ENCODE results near the gene MSI2.

The MSI2 gene

DNA sequence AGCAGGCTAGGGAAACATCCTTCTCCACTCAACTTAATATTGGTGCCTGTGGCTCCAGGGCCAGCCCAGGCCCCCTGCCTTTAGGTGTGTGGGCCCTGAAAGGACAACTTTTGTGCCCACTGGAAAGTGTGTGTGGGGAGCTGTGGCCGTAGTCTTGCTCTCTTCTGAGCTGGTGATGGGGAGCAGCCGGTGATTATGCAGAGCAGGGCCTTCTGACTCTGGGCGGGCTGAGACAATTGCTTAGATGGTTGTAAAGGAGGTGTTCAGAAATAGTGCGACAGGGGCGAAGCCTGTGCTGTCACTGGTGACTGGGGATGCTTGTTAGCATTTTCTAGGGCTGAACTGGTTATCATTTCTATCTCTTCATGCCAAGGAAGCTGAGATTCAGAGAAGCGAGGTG is 62.6 kb downstream of the MSI2 start:
- Histone ChIP-seq H3K9ac (ENCODE audit: insufficient read length, low read depth) (no peak overlapping the region), H3K4me1 (ENCODE audit: insufficient read depth, insufficient read length) (peaks cover 7% of the 10 kb centered on the region), H3K36me3 (ENCODE audit: insufficient read depth, insufficient read length, low read length) (peaks cover 21% of the 10 kb centered on the region), H3K9me3 (ENCODE audit: insufficient read depth, low read length) (no peaks in the 10 kb centered on the region), H3K27me3 (ENCODE audit: insufficient read depth, insufficient read length) (no peaks in the 10 kb centered on the region), H3K4me3 (ENCODE audit: insufficient read length, low read depth) (no peak overlapping the region)
- no peak for DNase-seq (ENCODE audit: low read depth, low spot score)
- TF ChIP-seq SUZ12 (IDR thresholded peaks at IDR 0.05; ENCODE audit: extremely low read depth, insufficient read depth, insufficient read length) (no peak), YY1 (IDR thresholded peaks at IDR 0.05; ENCODE audit: insufficient read depth, insufficient read length) (no peak), ZNF274 (IDR thresholded peaks at IDR 0.05; ENCODE audit: low read depth, low read length) (no peak)

DNA sequence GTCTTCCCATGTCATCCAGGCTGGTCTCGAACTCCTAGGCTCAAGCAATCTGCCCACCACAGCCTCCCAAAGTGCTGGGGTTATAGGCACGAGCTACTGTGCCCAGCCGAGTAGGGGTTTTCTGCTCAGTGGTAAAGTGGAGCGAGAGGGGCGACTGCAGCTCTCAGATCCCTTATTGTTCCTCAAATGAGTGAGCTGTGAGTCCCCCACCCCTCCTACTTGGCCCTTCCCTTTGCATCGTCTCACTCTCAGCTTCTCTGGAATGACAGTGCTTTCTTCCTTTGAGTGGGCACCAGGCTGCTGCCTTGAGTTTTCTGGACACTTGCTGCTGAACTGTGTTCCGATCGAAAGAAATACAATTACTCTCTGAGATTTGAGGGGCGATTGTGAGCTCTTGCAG is 63.5 kb downstream of the MSI2 start:
- Histone ChIP-seq H3K9ac (ENCODE audit: insufficient read length, low read depth) (no peak overlapping the region), H3K9me3 (ENCODE audit: insufficient read depth, low read length) (no peaks in the 10 kb centered on the region), H3K27me3 (ENCODE audit: insufficient read depth, insufficient read length) (no peaks in the 10 kb centered on the region), H3K4me1 (ENCODE audit: insufficient read depth, insufficient read length) (peaks cover 5% of the 10 kb centered on the region), H3K4me3 (ENCODE audit: insufficient read length, low read depth) (no peak overlapping the region), H3K36me3 (ENCODE audit: insufficient read depth, insufficient read length, low read length) (peaks cover 24% of the 10 kb centered on the region)
- TF ChIP-seq ZNF274 (IDR thresholded peaks at IDR 0.05; ENCODE audit: low read depth, low read length) (no peak), SUZ12 (IDR thresholded peaks at IDR 0.05; ENCODE audit: extremely low read depth, insufficient read depth, insufficient read length) (no peak), YY1 (IDR thresholded peaks at IDR 0.05; ENCODE audit: insufficient read depth, insufficient read length) (no peak)
- DNase-seq (ENCODE audit: low read depth, low spot score), result no peak

DNA sequence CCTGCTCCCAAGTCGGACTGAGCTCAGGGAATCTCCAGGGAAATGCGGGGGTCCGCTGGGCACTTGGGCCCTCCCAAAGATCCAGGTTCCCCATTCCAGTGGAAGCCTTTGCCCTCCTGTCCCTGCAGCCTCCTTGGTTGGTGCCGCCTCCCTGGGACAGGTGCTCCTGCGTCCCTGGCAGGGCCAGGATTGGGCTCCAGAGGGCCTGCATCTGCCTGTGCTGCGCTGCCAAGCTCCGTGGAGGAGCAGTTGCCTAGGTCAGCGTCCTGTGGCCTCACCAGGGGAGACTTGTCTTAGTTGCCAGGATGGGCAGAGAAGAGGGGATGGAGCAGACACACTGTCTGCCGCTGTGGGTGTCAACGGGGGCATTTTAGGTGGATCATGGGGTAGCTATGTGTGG is 67.1 kb downstream of the MSI2 start:
- H3K9ac ChIP-seq (ENCODE audit: insufficient read length, low read depth), result no peak overlapping the region
- no peaks in the 10 kb centered on the region for H3K27me3 ChIP-seq (ENCODE audit: insufficient read depth, insufficient read length)
- no peak for DNase-seq (ENCODE audit: low read depth, low spot score)
- H3K4me3 ChIP-seq (ENCODE audit: insufficient read length, low read depth), result no peak overlapping the region
- peaks cover 31% of the 10 kb centered on the region for H3K36me3 ChIP-seq (ENCODE audit: insufficient read depth, insufficient read length, low read length)
- no peak for TF ChIP-seq SUZ12 (IDR thresholded peaks at IDR 0.05; ENCODE audit: extremely low read depth, insufficient read depth, insufficient read length)
- TF ChIP-seq ZNF274 (IDR thresholded peaks at IDR 0.05; ENCODE audit: low read depth, low read length), result no peak
- no peak for TF ChIP-seq YY1 (IDR thresholded peaks at IDR 0.05; ENCODE audit: insufficient read depth, insufficient read length)
- H3K9me3 ChIP-seq (ENCODE audit: insufficient read depth, low read length), result no peaks in the 10 kb centered on the region
- peaks cover 2% of the 10 kb centered on the region for H3K4me1 ChIP-seq (ENCODE audit: insufficient read depth, insufficient read length)

DNA sequence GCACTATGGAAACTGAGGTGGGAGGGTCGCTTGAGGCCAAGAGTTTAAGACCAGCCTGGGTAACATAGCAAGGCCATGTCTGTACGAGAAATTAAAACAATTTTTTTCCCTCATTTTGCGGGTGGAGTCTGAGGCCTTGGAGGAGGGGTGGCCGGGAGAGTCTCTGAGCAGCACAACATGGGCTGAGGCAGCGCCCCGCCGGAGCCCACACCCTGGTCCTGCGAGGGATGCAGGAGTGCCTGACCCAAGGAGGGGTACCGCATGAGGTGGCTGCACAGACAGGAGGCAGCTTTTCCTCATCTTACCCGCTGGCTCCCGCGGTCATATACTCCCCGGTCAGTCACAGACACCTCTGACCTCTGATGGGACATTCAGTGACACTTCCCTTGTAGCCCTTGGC is 67.7 kb downstream of the MSI2 start:
- no peak for DNase-seq (ENCODE audit: low read depth, low spot score)
- no peaks in the 10 kb centered on the region for H3K27me3 ChIP-seq (ENCODE audit: insufficient read depth, insufficient read length)
- no peaks in the 10 kb centered on the region for H3K9me3 ChIP-seq (ENCODE audit: insufficient read depth, low read length)
- peaks cover 2% of the 10 kb centered on the region for H3K4me1 ChIP-seq (ENCODE audit: insufficient read depth, insufficient read length)
- H3K9ac ChIP-seq (ENCODE audit: insufficient read length, low read depth), result no peak overlapping the region
- peaks cover 27% of the 10 kb centered on the region for H3K36me3 ChIP-seq (ENCODE audit: insufficient read depth, insufficient read length, low read length)
- TF ChIP-seq ZNF274 (IDR thresholded peaks at IDR 0.05; ENCODE audit: low read depth, low read length), result no peak
- no peak for TF ChIP-seq YY1 (IDR thresholded peaks at IDR 0.05; ENCODE audit: insufficient read depth, insufficient read length)
- TF ChIP-seq SUZ12 (IDR thresholded peaks at IDR 0.05; ENCODE audit: extremely low read depth, insufficient read depth, insufficient read length), result no peak
- no peak overlapping the region for H3K4me3 ChIP-seq (ENCODE audit: insufficient read length, low read depth)

DNA sequence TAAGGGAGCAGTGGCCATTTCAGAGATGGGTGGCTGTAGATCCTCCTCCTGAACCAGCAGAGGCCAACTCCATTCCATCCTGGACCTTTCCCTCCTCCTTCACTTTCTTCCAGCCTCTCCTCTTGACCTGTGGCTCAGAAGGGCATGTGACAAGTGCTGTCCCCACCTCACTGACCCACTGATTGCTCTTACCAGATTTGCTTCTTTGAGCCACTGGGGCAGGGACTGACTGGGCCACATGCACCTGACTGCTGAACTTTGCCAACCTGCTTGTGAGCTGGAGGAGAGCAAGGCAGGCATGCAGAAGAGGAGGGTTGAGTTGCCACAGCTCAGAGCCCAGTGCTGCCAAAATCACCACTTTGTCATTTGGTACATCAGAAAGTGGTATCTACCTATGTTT is 68.3 kb downstream of the MSI2 start:
- no peak overlapping the region for H3K9ac ChIP-seq (ENCODE audit: insufficient read length, low read depth)
- H3K9me3 ChIP-seq (ENCODE audit: insufficient read depth, low read length), result no peaks in the 10 kb centered on the region
- H3K36me3 ChIP-seq (ENCODE audit: insufficient read depth, insufficient read length, low read length), result peaks cover 25% of the 10 kb centered on the region
- TF ChIP-seq ZNF274 (IDR thresholded peaks at IDR 0.05; ENCODE audit: low read depth, low read length) (no peak), SUZ12 (IDR thresholded peaks at IDR 0.05; ENCODE audit: extremely low read depth, insufficient read depth, insufficient read length) (no peak), YY1 (IDR thresholded peaks at IDR 0.05; ENCODE audit: insufficient read depth, insufficient read length) (no peak)
- DNase-seq (ENCODE audit: low read depth, low spot score), result no peak
- no peaks in the 10 kb centered on the region for H3K27me3 ChIP-seq (ENCODE audit: insufficient read depth, insufficient read length)
- H3K4me3 ChIP-seq (ENCODE audit: insufficient read length, low read depth), result no peak overlapping the region
- peaks cover 2% of the 10 kb centered on the region for H3K4me1 ChIP-seq (ENCODE audit: insufficient read depth, insufficient read length)

DNA sequence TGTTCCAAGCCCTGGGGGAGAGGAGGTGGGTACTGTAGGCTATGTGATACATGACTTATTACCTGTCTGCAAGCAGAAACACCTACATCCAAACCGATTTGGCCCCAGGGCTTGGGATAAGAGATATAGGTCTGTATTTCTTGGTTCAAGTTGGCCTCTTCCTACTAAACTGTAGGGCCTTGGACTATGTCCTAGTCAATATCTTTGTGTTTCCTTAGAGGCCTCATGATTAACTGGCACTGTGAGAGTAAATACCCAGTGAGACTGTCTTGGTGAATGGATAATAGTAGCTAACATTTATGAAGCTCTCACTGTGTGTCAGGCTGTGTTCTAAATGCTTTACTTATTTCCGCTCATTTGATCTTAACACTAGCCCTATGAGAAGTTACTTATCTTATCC is 70.0 kb downstream of the MSI2 start:
- Histone ChIP-seq H3K9ac (ENCODE audit: insufficient read length, low read depth) (no peak overlapping the region), H3K4me3 (ENCODE audit: insufficient read length, low read depth) (no peak overlapping the region), H3K27me3 (ENCODE audit: insufficient read depth, insufficient read length) (no peaks in the 10 kb centered on the region), H3K9me3 (ENCODE audit: insufficient read depth, low read length) (no peaks in the 10 kb centered on the region), H3K36me3 (ENCODE audit: insufficient read depth, insufficient read length, low read length) (peaks cover 25% of the 10 kb centered on the region), H3K4me1 (ENCODE audit: insufficient read depth, insufficient read length) (peaks cover 2% of the 10 kb centered on the region)
- TF ChIP-seq ZNF274 (IDR thresholded peaks at IDR 0.05; ENCODE audit: low read depth, low read length), result no peak
- TF ChIP-seq SUZ12 (IDR thresholded peaks at IDR 0.05; ENCODE audit: extremely low read depth, insufficient read depth, insufficient read length), result no peak
- TF ChIP-seq YY1 (IDR thresholded peaks at IDR 0.05; ENCODE audit: insufficient read depth, insufficient read length), result no peak
- no peak for DNase-seq (ENCODE audit: low read depth, low spot score)

DNA sequence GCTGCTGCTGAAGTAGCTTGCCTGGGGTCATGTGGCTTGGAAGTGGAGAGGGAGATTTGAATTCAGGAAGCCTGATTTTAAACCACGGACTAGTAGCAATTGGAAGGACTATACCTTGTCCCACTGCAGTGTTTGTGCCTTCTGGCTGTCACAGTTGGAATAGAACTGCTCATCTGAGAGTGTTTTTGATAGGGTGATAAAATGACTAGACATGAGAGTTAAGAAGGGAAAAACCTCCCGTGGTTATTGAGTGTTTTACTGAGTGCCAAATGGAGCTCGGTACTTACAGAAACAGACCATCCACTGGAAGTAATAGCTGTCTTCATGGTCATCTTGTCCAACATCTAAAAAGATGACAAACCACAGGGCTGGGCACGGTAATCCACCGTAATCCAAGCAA is 70.4 kb downstream of the MSI2 start:
- no peak overlapping the region for H3K9ac ChIP-seq (ENCODE audit: insufficient read length, low read depth)
- no peak for DNase-seq (ENCODE audit: low read depth, low spot score)
- no peaks in the 10 kb centered on the region for H3K9me3 ChIP-seq (ENCODE audit: insufficient read depth, low read length)
- no peak overlapping the region for H3K4me3 ChIP-seq (ENCODE audit: insufficient read length, low read depth)
- no peaks in the 10 kb centered on the region for H3K27me3 ChIP-seq (ENCODE audit: insufficient read depth, insufficient read length)
- peaks cover 25% of the 10 kb centered on the region for H3K36me3 ChIP-seq (ENCODE audit: insufficient read depth, insufficient read length, low read length)
- TF ChIP-seq ZNF274 (IDR thresholded peaks at IDR 0.05; ENCODE audit: low read depth, low read length) (no peak), YY1 (IDR thresholded peaks at IDR 0.05; ENCODE audit: insufficient read depth, insufficient read length) (no peak), SUZ12 (IDR thresholded peaks at IDR 0.05; ENCODE audit: extremely low read depth, insufficient read depth, insufficient read length) (no peak)
- no peaks in the 10 kb centered on the region for H3K4me1 ChIP-seq (ENCODE audit: insufficient read depth, insufficient read length)
